Bronchial epithelial cell (primary cell): ENCODE data around the gene PFKL. TPM values are rescaled to one million over a fixed set of nuclear protein-coding genes. Genes with fewer than 3 reads are reported as not detected.

Experiments
- DNase-seq: peaks from one replicate; pipeline ENCODE4 v3.0.0-alpha.2; 2010; ENCODE audit warnings: low read depth
- FAIRE-seq: peaks from 2 replicates; lab custom pipeline; 2011; peaks lifted over from hg19 to GRCh38; lab: Jason Lieb, UNC
- H3K27me3 ChIP-seq: 2 replicates; pipeline ENCODE4 v1.5.1; 2011; ENCODE audit warnings: low read length; ENCODE audit not compliant: control insufficient read depth, insufficient read depth
- H3K36me3 ChIP-seq: 2 replicates; pipeline ENCODE4 v1.5.1; 2011; ENCODE audit warnings: low read length; ENCODE audit not compliant: control insufficient read depth, insufficient read depth
- H3K4me3 ChIP-seq: 2 replicates; pipeline ENCODE4 v1.5.1; 2011; ENCODE audit warnings: mild to moderate bottlenecking, low read depth, low read length, control low read depth
- CTCF ChIP-seq: IDR thresholded peaks from 2 replicates; pipeline ENCODE4 v1.5.1; 2011; ENCODE audit warnings: mild to moderate bottlenecking, moderate library complexity, low read length, control low read depth, inconsistent platforms; ENCODE audit not compliant: insufficient read depth, severe bottlenecking
- total RNA-seq: library from RNA; depleted of rRNA; stranded (reverse); fragments of >200 nt; gene quantifications from 2 replicates; pipeline ENCODE4 v1.2.1, GENCODE V29; 2014

PFKL gene
- total RNA-seq, 1 donor from 2014 or later = 148 TPM

- TF ChIP-seq CTCF = no peak
- Histone ChIP-seq H3K4me3 (no peak overlapping the region), H3K36me3 (no peaks in the 10 kb centered on the region), H3K27me3 (no peaks in the 10 kb centered on the region)
- no peak for FAIRE-seq
- DNase-seq = no peak
These were observed 39.8 kb upstream of the PFKL start for GRCh38 chr21:44260066-44260465.

- H3K27me3 ChIP-seq = no peaks in the 10 kb centered on the region
- FAIRE-seq (peak; percentile 64), DNase-seq (no peak)
- no peaks in the 10 kb centered on the region for H3K36me3 ChIP-seq
- no peak for TF ChIP-seq CTCF
- no peak overlapping the region for H3K4me3 ChIP-seq
These were observed 38.8 kb upstream of the PFKL start for GRCh38 chr21:44260791-44261631.

GRCh38 chr21:44261675-44262295, 38.1 kb upstream of the PFKL start, which contains the start of gene DNMT3L:
Gene DNMT3L, minus strand, starts transcription at chr21:44261897. Its CDS starts 638 bp downstream, at chr21:44261259.
- Histone ChIP-seq H3K27me3 (no peaks in the 10 kb centered on the region), H3K4me3 (no peak within 1 kb of the TSS), H3K36me3 (no peaks in the 10 kb centered on the region)
- DNase-seq (no peak), FAIRE-seq (no peak)
- TF ChIP-seq CTCF = no peak

- TF ChIP-seq CTCF = no peak
- Histone ChIP-seq H3K4me3 (no peak overlapping the region), H3K36me3 (no peaks in the 10 kb centered on the region), H3K27me3 (no peaks in the 10 kb centered on the region)
- FAIRE-seq (no peak), DNase-seq (no peak)
These were observed 37.4 kb upstream of the PFKL start for GRCh38 chr21:44262338-44263056.

GRCh38 chr21:44263221-44263760, 36.6 kb upstream of the PFKL start:
- DNase-seq (no peak), FAIRE-seq (no peak)
- TF ChIP-seq CTCF = no peak

More at GRCh38 chr21:44263221-44263760, 36.6 kb upstream of the PFKL start:
- Histone ChIP-seq H3K27me3 (no peaks in the 10 kb centered on the region), H3K4me3 (no peak overlapping the region), H3K36me3 (no peaks in the 10 kb centered on the region)
